ENCODE data around the gene NUMA1.

NUMA1 gene

GRCh38 chr11:72061739-72062396 lies 18.5 kb downstream of the NUMA1 start:
- TF ChIP-seq CTCF (conservative IDR thresholded peaks at IDR 0.05), result no peak
- no peak overlapping the region for H3K27ac ChIP-seq

GRCh38 chr11:72058416-72059034 lies 21.8 kb downstream of the NUMA1 start:
- no peak for TF ChIP-seq CTCF (conservative IDR thresholded peaks at IDR 0.05)
- H3K27ac ChIP-seq, result no peak overlapping the region

- H3K27ac ChIP-seq, result peak overlapping the region; percentile 71
- TF ChIP-seq CTCF (conservative IDR thresholded peaks at IDR 0.05), result no peak
These were observed 31.4 kb downstream of the NUMA1 start for GRCh38 chr11:72048766-72049460.

- H3K27ac ChIP-seq, result peak overlapping the region; percentile 100
- no peak for TF ChIP-seq CTCF (conservative IDR thresholded peaks at IDR 0.05)
These were observed 34.5 kb downstream of the NUMA1 start for GRCh38 chr11:72045849-72046248.

GRCh38 chr11:72042064-72042745 lies 38.1 kb downstream of the NUMA1 start:
- peak overlapping the region; percentile 100 for H3K27ac ChIP-seq
- no peak for TF ChIP-seq CTCF (conservative IDR thresholded peaks at IDR 0.05)

GRCh38 chr11:72041364-72042063 lies 38.8 kb downstream of the NUMA1 start:
- no peak for TF ChIP-seq CTCF (conservative IDR thresholded peaks at IDR 0.05)
- H3K27ac ChIP-seq, result peak overlapping the region; percentile 100

Measured in VCaP (cell line).